GM12878 (cell line): Measurements from ENCODE around the gene MATN1. TPM values are rescaled to one million over a fixed set of nuclear protein-coding genes. Genes with fewer than 3 reads are reported as not detected.

ENCODE experiments used
- BCL3 ChIP-seq: IDR thresholded peaks from 2 replicates; pipeline ENCODE4 v1.6.1; 2011; ENCODE audit warnings: borderline replicate concordance, low read depth, mild to moderate bottlenecking, moderate library complexity, low read length; ENCODE audit not compliant: insufficient read depth, poor library complexity, severe bottlenecking
- CBX5 ChIP-seq: sonication (generic); IDR thresholded peaks from 2 replicates; pipeline ENCODE4 v1.6.1; 2016; ENCODE audit warnings: low read depth, moderate library complexity, mild to moderate bottlenecking, inconsistent platforms
- CEBPZ ChIP-seq: fragments of 150-350 bp; IDR thresholded peaks from 2 replicates; pipeline ENCODE4 v1.6.1; 2016; ENCODE audit warnings: low read depth, low read length
- ESRRA ChIP-seq: IDR thresholded peaks from 2 replicates; pipeline ENCODE4 v1.6.1; 2012; ENCODE audit warnings: mild to moderate bottlenecking, low read length, improper control_type of control experiment
- FOS ChIP-seq: IDR thresholded peaks from 3 replicates; pipeline ENCODE4 v1.6.1; 2011; ENCODE audit warnings: borderline replicate concordance; ENCODE audit not compliant: insufficient read length; ENCODE audit errors: extremely low read depth
- NFYA ChIP-seq: IDR thresholded peaks from 2 replicates; pipeline ENCODE4 v1.6.1; 2011; ENCODE audit warnings: low read depth, mild to moderate bottlenecking, low read length, improper control_type of control experiment, borderline replicate concordance
- NFYB ChIP-seq: IDR thresholded peaks from 2 replicates; pipeline ENCODE4 v1.6.1; 2011; ENCODE audit warnings: low read depth, mild to moderate bottlenecking, low read length, improper control_type of control experiment, moderate library complexity; ENCODE audit not compliant: insufficient read depth
- PML ChIP-seq: IDR thresholded peaks from 2 replicates; pipeline ENCODE4 v1.6.1; 2012; ENCODE audit warnings: low read length, inconsistent platforms
- RB1 ChIP-seq: fragments of 450-650 bp; formaldehyde crosslinking; IDR thresholded peaks from 2 replicates; pipeline ENCODE4 v1.6.1; 2017; ENCODE audit warnings: mild to moderate bottlenecking, borderline replicate concordance
- SIX5 ChIP-seq: IDR thresholded peaks from 2 replicates; pipeline ENCODE4 v1.6.1; 2011; ENCODE audit warnings: mild to moderate bottlenecking, low read depth, low read length, moderate library complexity; ENCODE audit not compliant: severe bottlenecking
- SKIL ChIP-seq: fragments of 450-650 bp; IDR thresholded peaks from 2 replicates; pipeline ENCODE4 v1.6.1; 2017; ENCODE audit warnings: mild to moderate bottlenecking, low read depth, inconsistent platforms; ENCODE audit not compliant: poor library complexity, severe bottlenecking
- SP1 ChIP-seq: IDR thresholded peaks from one replicate; pipeline ENCODE4 v1.6.1; 2011; ENCODE audit warnings: low read depth, low read length
- TCF7 ChIP-seq: IDR thresholded peaks from 2 replicates; pipeline ENCODE4 v1.6.1; 2014; ENCODE audit warnings: antibody characterized with exemption, borderline replicate concordance
- USF1 ChIP-seq: IDR thresholded peaks from 2 replicates; pipeline ENCODE4 v1.6.1; 2011; ENCODE audit warnings: borderline replicate concordance, low read depth, mild to moderate bottlenecking, moderate library complexity, mixed read lengths, low read length; ENCODE audit not compliant: insufficient read depth; ENCODE audit errors: extremely low read length
- ZSCAN29 ChIP-seq: fragments of 450-650 bp; IDR thresholded peaks from 2 replicates; pipeline ENCODE4 v1.6.1; 2017; ENCODE audit warnings: mild to moderate bottlenecking, moderate library complexity
- polyA plus RNA-seq, 11 experiments: library from polyadenylated mRNA; depleted of rRNA in 4 of 11; unstranded in 6 of 11; stranded (reverse) in 5 of 11; fragments of >200 nt; fragmentation: Nextera tagmentation in 4 of 11; fragmentation: Illumina TruSeq in 1 of 11; extraction: Ambion mirVana in 4 of 11; extraction: Trizol in 1 of 11; gene quantifications; 1 replicate in 1 of 11; 2 replicates in 10 of 11; pipeline versions ENCODE4 v1.2.1 to v1.2.3, GENCODE V29; 2011 to 2016; ENCODE audit warnings: inconsistent platforms in 2 of 11, missing spikeins in 2 of 11, low read depth in 1 of 11
- total RNA-seq, 4 experiments: library from RNA; depleted of rRNA in 3 of 4; stranded (reverse); fragments of >200 nt in 3 of 4; fragmentation: Illumina TruSeq in 1 of 4; extraction: Trizol in 1 of 4; gene quantifications; 2 replicates each; pipeline versions ENCODE4 v1.2.1 to v1.2.3, GENCODE V29; 2013 to 2021
- TF ChIP-seq, protein P1 (sequence below): IDR thresholded peaks from 2 replicates; pipeline ENCODE4 v1.6.1; 2011; ENCODE audit warnings: low read depth, low read length, improper control_type of control experiment, borderline replicate concordance
- TF ChIP-seq, protein P2 (sequence below): IDR thresholded peaks from 2 replicates; pipeline ENCODE4 v1.6.1; 2011; ENCODE audit warnings: low read depth, mild to moderate bottlenecking, low read length, moderate library complexity, borderline replicate concordance; ENCODE audit errors: extremely low read depth
- TF ChIP-seq, protein P3 (sequence below): fragments of 450-650 bp; IDR thresholded peaks from 2 replicates; pipeline ENCODE4 v1.6.1; 2014; ENCODE audit warnings: mild to moderate bottlenecking

Gene MATN1
- total and polyA plus RNA-seq, 10 of the 15 experiments (the other 5 are each of a cell fraction or from before 2014, with no cell fraction given): 0.04 to 0.50 (median 0.10) TPM; not detected in 1

DNA sequence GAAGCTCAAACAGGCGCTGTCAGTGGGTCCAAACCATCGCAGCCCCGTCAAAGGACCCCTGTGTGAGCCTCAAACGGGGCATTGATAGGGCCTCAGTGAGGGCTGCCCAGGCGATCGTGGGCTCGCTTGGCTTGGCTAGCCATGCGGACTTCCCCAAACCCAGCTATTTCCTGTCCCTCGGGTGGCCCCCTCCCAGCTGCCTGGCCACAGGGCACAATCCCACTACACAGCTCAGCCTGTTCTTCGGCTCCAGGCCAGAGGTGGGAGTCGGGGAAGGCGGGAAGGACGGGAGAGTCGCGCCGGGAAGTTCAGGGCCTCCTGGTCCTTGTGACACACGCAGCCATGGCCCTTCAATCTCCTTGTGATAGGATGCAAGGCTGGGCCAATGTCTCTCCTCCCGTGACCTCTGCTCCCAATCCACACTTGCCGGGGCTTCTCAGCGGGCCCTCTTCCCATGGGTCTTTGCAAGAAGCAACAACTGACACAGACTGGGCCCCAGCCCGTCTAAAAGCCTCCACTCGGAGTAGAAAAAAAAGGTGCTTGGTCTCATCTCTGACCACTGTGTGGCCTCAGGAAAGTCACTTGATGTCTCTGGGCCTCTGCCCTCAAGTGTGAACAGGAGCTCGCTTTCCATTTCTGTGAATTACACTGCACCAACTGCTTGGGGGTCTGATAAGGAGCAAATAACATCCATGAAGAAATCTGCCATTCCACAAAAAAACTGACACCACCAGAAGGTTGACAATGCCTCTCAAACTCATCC lies 7.1 kb upstream of the MATN1 start (continued):
- TF ChIP-seq SIX5: no peak
- no peak for TF ChIP-seq CBX5
- TF ChIP-seq ZSCAN29: no peak
- TF ChIP-seq NFYB: no peak
- TF ChIP-seq, protein P1, sequence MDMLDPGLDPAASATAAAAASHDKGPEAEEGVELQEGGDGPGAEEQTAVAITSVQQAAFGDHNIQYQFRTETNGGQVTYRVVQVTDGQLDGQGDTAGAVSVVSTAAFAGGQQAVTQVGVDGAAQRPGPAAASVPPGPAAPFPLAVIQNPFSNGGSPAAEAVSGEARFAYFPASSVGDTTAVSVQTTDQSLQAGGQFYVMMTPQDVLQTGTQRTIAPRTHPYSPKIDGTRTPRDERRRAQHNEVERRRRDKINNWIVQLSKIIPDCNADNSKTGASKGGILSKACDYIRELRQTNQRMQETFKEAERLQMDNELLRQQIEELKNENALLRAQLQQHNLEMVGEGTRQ: no peak
- TF ChIP-seq SP1: peak; percentile 16
- no peak for TF ChIP-seq RB1
- TF ChIP-seq TCF7: no peak
- no peak for TF ChIP-seq PML
- TF ChIP-seq, protein P2, sequence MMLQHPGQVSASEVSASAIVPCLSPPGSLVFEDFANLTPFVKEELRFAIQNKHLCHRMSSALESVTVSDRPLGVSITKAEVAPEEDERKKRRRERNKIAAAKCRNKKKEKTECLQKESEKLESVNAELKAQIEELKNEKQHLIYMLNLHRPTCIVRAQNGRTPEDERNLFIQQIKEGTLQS: no peak
- no peak for TF ChIP-seq ESRRA
- TF ChIP-seq, protein P3, sequence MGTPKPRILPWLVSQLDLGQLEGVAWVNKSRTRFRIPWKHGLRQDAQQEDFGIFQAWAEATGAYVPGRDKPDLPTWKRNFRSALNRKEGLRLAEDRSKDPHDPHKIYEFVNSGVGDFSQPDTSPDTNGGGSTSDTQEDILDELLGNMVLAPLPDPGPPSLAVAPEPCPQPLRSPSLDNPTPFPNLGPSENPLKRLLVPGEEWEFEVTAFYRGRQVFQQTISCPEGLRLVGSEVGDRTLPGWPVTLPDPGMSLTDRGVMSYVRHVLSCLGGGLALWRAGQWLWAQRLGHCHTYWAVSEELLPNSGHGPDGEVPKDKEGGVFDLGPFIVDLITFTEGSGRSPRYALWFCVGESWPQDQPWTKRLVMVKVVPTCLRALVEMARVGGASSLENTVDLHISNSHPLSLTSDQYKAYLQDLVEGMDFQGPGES: no peak
- no peak for TF ChIP-seq USF1
- TF ChIP-seq CEBPZ: no peak
- no peak for TF ChIP-seq BCL3
- TF ChIP-seq NFYA: no peak
- no peak for TF ChIP-seq FOS
- no peak for TF ChIP-seq SKIL
